ENCODE measurements around the gene ZNF420. TPM values are rescaled to one million over a fixed set of nuclear protein-coding genes. Genes with fewer than 3 reads are reported as not detected.

The ZNF420 gene
- total and polyA plus RNA-seq, 2 of the 8 experiments (the other 6 are each of a cell fraction or from before 2014, with no cell fraction given): 1.7 to 8.8 TPM

- TF ChIP-seq CHD7 (IDR thresholded peaks at IDR 0.05; ENCODE audit: insufficient replicate concordance, low read length) (no peak), YY1 (IDR thresholded peaks at IDR 0.05; ENCODE audit: low read depth, low read length) (no peak), CHD2 (IDR thresholded peaks at IDR 0.05; ENCODE audit: low read length) (no peak), SIRT6 (IDR thresholded peaks at IDR 0.05; ENCODE audit: low read length) (no peak), TEAD4 (IDR thresholded peaks at IDR 0.05; ENCODE audit: low read depth, low read length) (no peak)
Observed at GRCh38 chr19:37082307-37082706, 4.1 kb downstream of the ZNF420 start (continued).

All from H1 (cell line).